Adipocyte (in vitro differentiated cells): Measurements from ENCODE around the gene TMEM218.
A peak's percentile ranks its signal among the peaks of the same experiment; 100 is the strongest.

Source experiments
- DNase-seq: peaks from one replicate; pipeline ENCODE4 v3.0.0-alpha.2; 2015; ENCODE audit warnings: low read depth
- H3K27me3 ChIP-seq: replicated peaks from 2 replicates; pipeline ENCODE4 v1.7.0; 2013; ENCODE audit warnings: mild to moderate bottlenecking, low read length, moderate library complexity; ENCODE audit not compliant: control insufficient read depth, insufficient read depth
- H3K36me3 ChIP-seq: 2 replicates; pipeline ENCODE4 v1.7.0; 2013; ENCODE audit warnings: low read length, mild to moderate bottlenecking, moderate library complexity; ENCODE audit not compliant: control insufficient read depth, insufficient read depth, severe bottlenecking
- H3K4me1 ChIP-seq: 2 replicates; pipeline ENCODE4 v1.7.0; 2013; ENCODE audit warnings: mild to moderate bottlenecking, low read length, moderate library complexity; ENCODE audit not compliant: control insufficient read depth, insufficient read depth
- H3K4me3 ChIP-seq: 2 replicates; pipeline ENCODE4 v1.7.0; 2013; ENCODE audit warnings: mild to moderate bottlenecking, low read length, moderate library complexity
- H3K9ac ChIP-seq: 2 replicates; pipeline ENCODE4 v1.7.0; 2013; ENCODE audit warnings: mild to moderate bottlenecking, low read length, moderate library complexity
- H3K9me3 ChIP-seq: 2 replicates; pipeline ENCODE4 v1.7.0; 2013; ENCODE audit warnings: mild to moderate bottlenecking, low read length, moderate library complexity; ENCODE audit not compliant: control insufficient read depth

The TMEM218 gene

GRCh38 chr11:125128450-125128849 is 17.0 kb upstream of the TMEM218 start:
- H3K4me1 ChIP-seq: peaks cover 13% of the 10 kb centered on the region
- H3K36me3 ChIP-seq: no peaks in the 10 kb centered on the region
- no peak overlapping the region for H3K9ac ChIP-seq
- H3K27me3 ChIP-seq: peaks cover 2% of the 10 kb centered on the region
- peak; percentile 66 for DNase-seq
- H3K4me3 ChIP-seq: no peak overlapping the region
- no peaks in the 10 kb centered on the region for H3K9me3 ChIP-seq

GRCh38 chr11:125124618-125124992 is 13.2 kb upstream of the TMEM218 start:
- no peak for DNase-seq
- Histone ChIP-seq H3K36me3 (no peaks in the 10 kb centered on the region), H3K4me3 (no peak overlapping the region)

GRCh38 chr11:125123947-125124617 is 12.7 kb upstream of the TMEM218 start:
- DNase-seq: peak; percentile 65
- peak overlapping the region; percentile 57 for H3K4me3 ChIP-seq
- H3K36me3 ChIP-seq: no peaks in the 10 kb centered on the region
- peaks cover 26% of the 10 kb centered on the region for H3K4me1 ChIP-seq
- no peaks in the 10 kb centered on the region for H3K27me3 ChIP-seq
- H3K9me3 ChIP-seq: no peaks in the 10 kb centered on the region
- peak overlapping the region; percentile 58 for H3K9ac ChIP-seq

More at GRCh38 chr11:125124618-125124992, 13.2 kb upstream of the TMEM218 start:
- Histone ChIP-seq H3K27me3 (no peaks in the 10 kb centered on the region), H3K9ac (no peak overlapping the region), H3K9me3 (no peaks in the 10 kb centered on the region), H3K4me1 (peaks cover 26% of the 10 kb centered on the region)

GRCh38 chr11:125123194-125123946 is 11.9 kb upstream of the TMEM218 start:
- Histone ChIP-seq H3K36me3 (no peaks in the 10 kb centered on the region), H3K9ac (peak overlapping the region; percentile 58), H3K4me3 (peak overlapping the region; percentile 57), H3K27me3 (no peaks in the 10 kb centered on the region), H3K9me3 (no peaks in the 10 kb centered on the region), H3K4me1 (peaks cover 22% of the 10 kb centered on the region)
- DNase-seq: no peak

GRCh38 chr11:125117429-125117828 is 6.0 kb upstream of the TMEM218 start:
- no peak for DNase-seq
- Histone ChIP-seq H3K9me3 (no peaks in the 10 kb centered on the region), H3K27me3 (no peaks in the 10 kb centered on the region), H3K4me3 (no peak overlapping the region), H3K36me3 (no peaks in the 10 kb centered on the region), H3K9ac (no peak overlapping the region), H3K4me1 (peaks cover 4% of the 10 kb centered on the region)

- Histone ChIP-seq H3K4me1 (peaks cover 13% of the 10 kb centered on the region), H3K9me3 (no peaks in the 10 kb centered on the region), H3K9ac (no peak overlapping the region), H3K4me3 (no peak overlapping the region), H3K27me3 (no peaks in the 10 kb centered on the region), H3K36me3 (no peaks in the 10 kb centered on the region)
- DNase-seq: no peak
These were observed 3.1 kb upstream of the TMEM218 start for GRCh38 chr11:125114518-125114917.

- H3K4me1 ChIP-seq: peaks cover 13% of the 10 kb centered on the region
- H3K9me3 ChIP-seq: no peaks in the 10 kb centered on the region
- H3K4me3 ChIP-seq: peak overlapping the region; percentile 100
- no peak for DNase-seq
- H3K36me3 ChIP-seq: no peaks in the 10 kb centered on the region
- H3K27me3 ChIP-seq: no peaks in the 10 kb centered on the region
- no peak overlapping the region for H3K9ac ChIP-seq
These were observed 780 bp upstream of the TMEM218 start for GRCh38 chr11:125112208-125112604.

GRCh38 chr11:125111001-125111342 is 454 bp downstream of the TMEM218 start:
- Histone ChIP-seq H3K36me3 (no peaks in the 10 kb centered on the region), H3K4me3 (peak overlapping the region; percentile 100), H3K9ac (peak overlapping the region; percentile 96), H3K4me1 (peaks cover 13% of the 10 kb centered on the region), H3K27me3 (no peaks in the 10 kb centered on the region), H3K9me3 (no peaks in the 10 kb centered on the region)
- DNase-seq: peak; percentile 42

- DNase-seq: no peak
- Histone ChIP-seq H3K4me1 (peaks cover 15% of the 10 kb centered on the region), H3K36me3 (no peaks in the 10 kb centered on the region), H3K4me3 (peak overlapping the region; percentile 100), H3K9me3 (no peaks in the 10 kb centered on the region), H3K27me3 (no peaks in the 10 kb centered on the region), H3K9ac (peak overlapping the region; percentile 96)
These were observed 920 bp downstream of the TMEM218 start for GRCh38 chr11:125110506-125110905.

GRCh38 chr11:125108469-125108868 is 3.0 kb downstream of the TMEM218 start:
- no peaks in the 10 kb centered on the region for H3K36me3 ChIP-seq
- no peak overlapping the region for H3K9ac ChIP-seq
- no peak overlapping the region for H3K4me3 ChIP-seq
- H3K27me3 ChIP-seq: no peaks in the 10 kb centered on the region
- H3K4me1 ChIP-seq: peaks cover 28% of the 10 kb centered on the region
- no peak for DNase-seq
- no peaks in the 10 kb centered on the region for H3K9me3 ChIP-seq

GRCh38 chr11:125105926-125106325 is 5.5 kb downstream of the TMEM218 start:
- H3K36me3 ChIP-seq: no peaks in the 10 kb centered on the region

More at GRCh38 chr11:125105926-125106325, 5.5 kb downstream of the TMEM218 start:
- H3K4me1 ChIP-seq: peaks cover 22% of the 10 kb centered on the region
- H3K4me3 ChIP-seq: no peak overlapping the region
- H3K9me3 ChIP-seq: no peaks in the 10 kb centered on the region
- H3K27me3 ChIP-seq: no peaks in the 10 kb centered on the region
- peak; percentile 74 for DNase-seq
- H3K9ac ChIP-seq: peak overlapping the region; percentile 51
